PC-9 (cell line): Measurements from ENCODE around the gene ASCL3. TPM values are rescaled to one million over a fixed set of nuclear protein-coding genes. Genes with fewer than 3 reads are reported as not detected.

Experiments
- BruUV-seq: library from RNA; stranded (reverse); fragments of 400-500 nt; replicated peaks from 2 replicates; lab custom pipeline; 2021; lab: Mats Ljungman, UMichigan
- CTCF ChIA-PET: fragments of 300-600 bp; sonication (Branson Sonifier 250); formaldehyde crosslinking; loops from one replicate; lab custom pipeline; 2022; ENCODE audit warnings: antibody characterized with exemption; lab: Charles Lee
- POLR2A ChIA-PET: fragments of 300-600 bp; sonication (Branson Sonifier 250); formaldehyde crosslinking; loops from one replicate; lab custom pipeline; 2022; ENCODE audit warnings: antibody characterized with exemption; ENCODE audit not compliant: unreplicated experiment; lab: Charles Lee
- DNase-seq, 2 experiments: peaks; one replicate each; pipeline versions ENCODE4 v3.0.0 to v3.0.0-alpha.2; 2015 to 2022; ENCODE audit warnings: mixed read lengths in 1 of 2
- H2AFZ ChIP-seq: fragments of 200-600 bp; sonication (generic); 2 replicates; pipeline ENCODE4 v1.8.1; 2017; ENCODE audit warnings: antibody characterized with exemption
- H3F3A ChIP-seq: fragments of 200-600 bp; sonication (generic); 2 replicates; pipeline ENCODE4 v1.8.1; 2017; ENCODE audit warnings: antibody characterized with exemption, mild to moderate bottlenecking, low read depth; ENCODE audit not compliant: insufficient read depth
- H3K27ac ChIP-seq: fragments of 200-600 bp; sonication (generic); 2 replicates; pipeline ENCODE4 v1.6.1; 2016; ENCODE audit warnings: mixed run types
- H3K27me3 ChIP-seq: fragments of 200-600 bp; sonication (generic); 2 replicates; pipeline ENCODE4 v1.6.1; 2016; ENCODE audit warnings: low read depth, mixed run types; ENCODE audit not compliant: insufficient read depth
- H3K36me3 ChIP-seq: fragments of 200-600 bp; sonication (generic); 2 replicates; pipeline ENCODE4 v1.6.1; 2016; ENCODE audit warnings: low read depth, mixed run types
- H3K4me1 ChIP-seq: fragments of 200-600 bp; sonication (generic); replicated peaks from 2 replicates; pipeline ENCODE4 v1.6.1; 2016; ENCODE audit warnings: mixed run types; ENCODE audit not compliant: insufficient read depth
- H3K4me2 ChIP-seq: fragments of 200-600 bp; sonication (generic); 2 replicates; pipeline ENCODE4 v1.6.1; 2017; ENCODE audit warnings: mixed run types
- H3K4me3 ChIP-seq: fragments of 200-600 bp; sonication (generic); 2 replicates; pipeline ENCODE4 v1.6.1; 2016; ENCODE audit warnings: mixed run types
- H3K79me2 ChIP-seq: fragments of 200-600 bp; sonication (generic); 2 replicates; pipeline ENCODE4 v1.6.1; 2017; ENCODE audit warnings: low read depth, mixed run types
- H3K9me2 ChIP-seq: fragments of 200-600 bp; sonication (generic); 2 replicates; pipeline ENCODE4 v1.8.1; 2017; ENCODE audit warnings: mild to moderate bottlenecking; ENCODE audit not compliant: insufficient read depth
- H3K9me3 ChIP-seq: fragments of 200-600 bp; sonication (generic); 2 replicates; pipeline ENCODE4 v1.8.1; 2016; ENCODE audit warnings: low read depth; ENCODE audit not compliant: insufficient read depth
- H4K20me1 ChIP-seq: fragments of 200-600 bp; sonication (generic); 2 replicates; pipeline ENCODE4 v1.8.1; 2017; ENCODE audit not compliant: insufficient read depth
- CTCF ChIP-seq: fragments of 200-600 bp; sonication (generic); conservative IDR thresholded peaks from 2 replicates; pipeline ENCODE4 v1.6.1; 2017; ENCODE audit warnings: mixed run types, antibody characterized with exemption, mild to moderate bottlenecking, moderate library complexity
- EZH2 ChIP-seq: fragments of 200-600 bp; sonication (generic); IDR thresholded peaks from 2 replicates; pipeline ENCODE4 v1.8.0; 2017; ENCODE audit warnings: antibody characterized with exemption, low read depth
- intact Hi-C: fragments of 100-400 bp; cut with micrococcal nuclease; formaldehyde crosslinking; loops from one replicate; pipeline ENCODE4 v1.10.0; 2022; ENCODE audit not compliant: unreplicated experiment
- total RNA-seq: library from RNA; stranded (reverse); gene quantifications from 2 replicates; pipeline ENCODE4 v1.2.3, GENCODE V29; 2021

ASCL3 gene
- total RNA-seq, 1 experiment from 2014 or later, result not detected

- ChIA-PET POLR2A (interaction anchor here (0.5 kb wide), 1 partner anchor 246 kb away, joined by 3 read pairs; no protein-coding TSS in a partner anchor), CTCF (no interaction called here)
- peak overlapping the region; percentile 92 for H3K4me2 ChIP-seq
- peak overlapping the region; percentile 90 for H2AFZ ChIP-seq
- H3K9me3 ChIP-seq, result no peaks in the 10 kb centered on the region
- intact Hi-C loops, result loop anchor here (1.0 to 10.0 kb wide), 3 partner anchors 176 to 739 kb away; no protein-coding TSS in a partner anchor
- H4K20me1 ChIP-seq, result no peaks in the 10 kb centered on the region
- BruUV-seq, result no TSS peak
- H3F3A ChIP-seq, result no peaks in the 10 kb centered on the region
- TF ChIP-seq CTCF, result no peak
- no peak for TF ChIP-seq EZH2
- H3K79me2 ChIP-seq, result peaks cover 28% of the 10 kb centered on the region
- no peaks in the 10 kb centered on the region for H3K9me2 ChIP-seq
- H3K27me3 ChIP-seq, result no peaks in the 10 kb centered on the region
- no peak overlapping the region for H3K27ac ChIP-seq
- peak; percentile 68 to 74 for DNase-seq
- H3K36me3 ChIP-seq, result no peaks in the 10 kb centered on the region
- peak overlapping the region; percentile 59 for H3K4me3 ChIP-seq
- peaks cover 15% of the 10 kb centered on the region for H3K4me1 ChIP-seq
These were observed 20.9 kb upstream of the ASCL3 start for GRCh38 chr11:8963569-8964323.

DNA sequence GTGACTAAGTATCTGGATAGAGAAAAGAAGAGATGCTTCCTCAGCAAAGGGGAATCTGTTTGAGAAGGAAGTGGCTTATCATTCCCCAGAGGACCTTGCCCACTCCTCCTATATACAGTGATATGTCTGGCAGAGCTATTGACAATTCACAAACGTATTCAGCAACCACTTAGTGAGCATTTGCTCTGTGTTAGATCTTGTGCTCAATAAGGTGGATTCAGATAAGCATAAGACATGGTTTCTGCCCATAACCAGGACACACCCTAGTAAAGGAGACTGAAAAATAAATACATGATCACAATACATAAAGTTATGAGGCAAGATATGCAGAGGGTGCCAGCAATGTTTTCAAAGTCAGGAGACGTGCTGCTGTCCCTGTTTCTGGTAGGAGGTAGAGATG, 20.0 kb upstream of the ASCL3 start:
- H3K9me3 ChIP-seq, result no peaks in the 10 kb centered on the region
- intact Hi-C loops, result loop anchor here (10.0 kb wide), 2 partner anchors 578 to 738 kb away; no protein-coding TSS in a partner anchor
- no peaks in the 10 kb centered on the region for H3K36me3 ChIP-seq
- TF ChIP-seq EZH2 (no peak), CTCF (no peak)
- H3K9me2 ChIP-seq, result no peaks in the 10 kb centered on the region
- peak overlapping the region; percentile 92 for H3K4me2 ChIP-seq
- no peaks in the 10 kb centered on the region for H4K20me1 ChIP-seq
- peaks cover 31% of the 10 kb centered on the region for H3K79me2 ChIP-seq
- no peaks in the 10 kb centered on the region for H3F3A ChIP-seq
- no peak for DNase-seq
- no peaks in the 10 kb centered on the region for H3K27me3 ChIP-seq
- no peak overlapping the region for H2AFZ ChIP-seq
- ChIA-PET POLR2A (no interaction called here), CTCF (no interaction called here)
- H3K27ac ChIP-seq, result no peak overlapping the region
- peaks cover 15% of the 10 kb centered on the region for H3K4me1 ChIP-seq
- peak overlapping the region; percentile 59; the same call in 1 of the 2 replicates for H3K4me3 ChIP-seq
- BruUV-seq, result no TSS peak

GRCh38 chr11:8961401-8961800, 18.6 kb upstream of the ASCL3 start:
- Histone ChIP-seq H2AFZ (no peak overlapping the region), H4K20me1 (no peaks in the 10 kb centered on the region), H3K36me3 (no peaks in the 10 kb centered on the region), H3F3A (no peaks in the 10 kb centered on the region), H3K27me3 (no peaks in the 10 kb centered on the region), H3K9me2 (no peaks in the 10 kb centered on the region), H3K4me1 (peaks cover 15% of the 10 kb centered on the region), H3K4me2 (no peak overlapping the region), H3K79me2 (peaks cover 31% of the 10 kb centered on the region), H3K9me3 (no peaks in the 10 kb centered on the region), H3K27ac (no peak overlapping the region), H3K4me3 (no peak overlapping the region)
- ChIA-PET CTCF (no interaction called here), POLR2A (no interaction called here)
- TF ChIP-seq CTCF (no peak), EZH2 (no peak)
- DNase-seq, result no peak
- no TSS peak for BruUV-seq
- intact Hi-C loops, result loop anchor here (10.0 kb wide), 2 partner anchors 577 to 737 kb away; no protein-coding TSS in a partner anchor
